OCI-LY1 (cell line): ENCODE data around the gene NOTCH1.

Experiments
- H2AFZ ChIP-seq: fragments of 200-600 bp; sonication (generic), shearing (Covaris generic); 2 replicates; pipeline ENCODE4 v1.6.0; 2014; ENCODE audit warnings: antibody characterized with exemption, mild to moderate bottlenecking, low read length
- H3F3A ChIP-seq: fragments of 200-600 bp; sonication (generic), shearing (Covaris generic); 2 replicates; pipeline ENCODE4 v1.6.0; 2014; ENCODE audit warnings: mild to moderate bottlenecking, antibody characterized with exemption, low read length, moderate library complexity; ENCODE audit not compliant: insufficient read depth
- H3K27ac ChIP-seq: fragments of 200-600 bp; sonication (generic); 2 replicates; pipeline ENCODE4 v1.5.1; 2014; ENCODE audit warnings: low read length, mixed run types, mild to moderate bottlenecking, low read depth; ENCODE audit not compliant: poor library complexity, severe bottlenecking
- H3K27me3 ChIP-seq: fragments of 200-600 bp; sonication (generic); 2 replicates; pipeline ENCODE4 v1.6.0; 2014; ENCODE audit warnings: antibody characterized with exemption, mild to moderate bottlenecking, low read length, moderate library complexity; ENCODE audit not compliant: insufficient read depth
- H3K36me3 ChIP-seq: fragments of 200-600 bp; sonication (generic); 2 replicates; pipeline ENCODE4 v1.6.1; 2014; ENCODE audit warnings: mild to moderate bottlenecking, antibody characterized with exemption, low read length, moderate library complexity, mixed read lengths; ENCODE audit not compliant: insufficient read depth
- H3K4me1 ChIP-seq: fragments of 200-600 bp; sonication (generic); 2 replicates; pipeline ENCODE4 v1.5.1; 2014; ENCODE audit warnings: mild to moderate bottlenecking, low read length, moderate library complexity; ENCODE audit not compliant: insufficient read depth, severe bottlenecking
- H3K4me2 ChIP-seq: fragments of 200-600 bp; sonication (generic), shearing (Covaris generic); 2 replicates; pipeline ENCODE4 v1.6.1; 2014; ENCODE audit warnings: low read length
- H3K4me3 ChIP-seq: fragments of 200-600 bp; sonication (generic); 2 replicates; pipeline ENCODE4 v1.5.1; 2014; ENCODE audit warnings: low read length, low read depth, mild to moderate bottlenecking, mixed read lengths; ENCODE audit not compliant: poor library complexity, severe bottlenecking
- H3K79me2 ChIP-seq: fragments of 200-600 bp; shearing (Covaris generic); 2 replicates; pipeline ENCODE4 v1.6.1; 2016; ENCODE audit warnings: mixed run types, low read length, mixed read lengths; ENCODE audit not compliant: insufficient read depth
- H3K9ac ChIP-seq: fragments of 200-600 bp; sonication (generic), shearing (Covaris generic); 2 replicates; pipeline ENCODE4 v1.6.1; 2014; ENCODE audit warnings: mild to moderate bottlenecking, low read length, mixed read lengths
- H3K9me2 ChIP-seq: fragments of 200-600 bp; sonication (generic), shearing (Covaris generic); 2 replicates; pipeline ENCODE4 v1.6.1; 2014; ENCODE audit warnings: low read depth, mild to moderate bottlenecking, low read length, mixed read lengths
- H3K9me3 ChIP-seq: fragments of 200-600 bp; shearing (Covaris generic); 2 replicates; pipeline ENCODE4 v1.6.1; 2014; ENCODE audit warnings: low read length, mixed read lengths
- H4K20me1 ChIP-seq: fragments of 200-600 bp; sonication (generic), shearing (Covaris generic); 2 replicates; pipeline ENCODE4 v1.6.0; 2016; ENCODE audit warnings: mild to moderate bottlenecking, low read length; ENCODE audit not compliant: insufficient read depth
- EZH2 ChIP-seq: fragments of 200-600 bp; sonication (generic), shearing (Covaris generic); IDR thresholded peaks from 2 replicates; pipeline ENCODE4 v1.8.0; 2017; ENCODE audit warnings: borderline replicate concordance, mixed run types, mild to moderate bottlenecking, antibody characterized with exemption, low read length, moderate library complexity, mixed read lengths
- TF ChIP-seq, protein P1 (sequence below): fragments of 200-600 bp; sonication (generic), shearing (Covaris generic); IDR thresholded peaks from 2 replicates; pipeline ENCODE4 v1.5.1; 2017; ENCODE audit warnings: mild to moderate bottlenecking, antibody characterized with exemption, low read length, moderate library complexity, mixed read lengths

The NOTCH1 gene

DNA sequence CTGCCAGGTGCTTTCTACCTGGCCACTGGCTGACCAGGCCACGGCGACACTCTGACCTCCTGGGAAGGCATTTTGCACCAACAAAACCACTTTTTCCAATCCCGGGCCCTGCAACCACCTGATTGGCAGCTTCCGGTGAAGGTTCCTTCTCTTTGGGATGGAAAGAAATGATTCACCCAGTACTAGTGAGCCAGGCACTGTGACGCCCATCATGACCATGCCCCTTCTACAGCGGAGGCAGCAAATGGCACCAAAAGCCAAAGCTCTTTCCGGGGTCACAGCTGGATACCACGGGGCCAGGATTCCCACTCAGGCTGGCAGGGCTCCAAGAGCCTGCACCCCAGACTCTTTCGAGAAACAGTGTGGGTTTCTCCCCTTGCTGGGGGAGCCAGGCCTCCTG is 4.7 kb downstream of the NOTCH1 start:
- no peak overlapping the region for H3K9ac ChIP-seq
- no peak for TF ChIP-seq EZH2
- TF ChIP-seq, protein P1, sequence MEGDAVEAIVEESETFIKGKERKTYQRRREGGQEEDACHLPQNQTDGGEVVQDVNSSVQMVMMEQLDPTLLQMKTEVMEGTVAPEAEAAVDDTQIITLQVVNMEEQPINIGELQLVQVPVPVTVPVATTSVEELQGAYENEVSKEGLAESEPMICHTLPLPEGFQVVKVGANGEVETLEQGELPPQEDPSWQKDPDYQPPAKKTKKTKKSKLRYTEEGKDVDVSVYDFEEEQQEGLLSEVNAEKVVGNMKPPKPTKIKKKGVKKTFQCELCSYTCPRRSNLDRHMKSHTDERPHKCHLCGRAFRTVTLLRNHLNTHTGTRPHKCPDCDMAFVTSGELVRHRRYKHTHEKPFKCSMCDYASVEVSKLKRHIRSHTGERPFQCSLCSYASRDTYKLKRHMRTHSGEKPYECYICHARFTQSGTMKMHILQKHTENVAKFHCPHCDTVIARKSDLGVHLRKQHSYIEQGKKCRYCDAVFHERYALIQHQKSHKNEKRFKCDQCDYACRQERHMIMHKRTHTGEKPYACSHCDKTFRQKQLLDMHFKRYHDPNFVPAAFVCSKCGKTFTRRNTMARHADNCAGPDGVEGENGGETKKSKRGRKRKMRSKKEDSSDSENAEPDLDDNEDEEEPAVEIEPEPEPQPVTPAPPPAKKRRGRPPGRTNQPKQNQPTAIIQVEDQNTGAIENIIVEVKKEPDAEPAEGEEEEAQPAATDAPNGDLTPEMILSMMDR: no peak
- no peaks in the 10 kb centered on the region for H3K36me3 ChIP-seq
- H3K4me3 ChIP-seq: no peak overlapping the region
- H2AFZ ChIP-seq: no peak overlapping the region
- no peaks in the 10 kb centered on the region for H3F3A ChIP-seq
- no peak overlapping the region for H3K4me2 ChIP-seq
- H3K4me1 ChIP-seq: peaks cover 27% of the 10 kb centered on the region
- H3K27me3 ChIP-seq: no peaks in the 10 kb centered on the region; the same call in 1 of the 2 replicates
- H4K20me1 ChIP-seq: no peaks in the 10 kb centered on the region
- H3K9me2 ChIP-seq: no peaks in the 10 kb centered on the region
- no peak overlapping the region for H3K27ac ChIP-seq
- H3K79me2 ChIP-seq: no peaks in the 10 kb centered on the region
- no peaks in the 10 kb centered on the region for H3K9me3 ChIP-seq

DNA sequence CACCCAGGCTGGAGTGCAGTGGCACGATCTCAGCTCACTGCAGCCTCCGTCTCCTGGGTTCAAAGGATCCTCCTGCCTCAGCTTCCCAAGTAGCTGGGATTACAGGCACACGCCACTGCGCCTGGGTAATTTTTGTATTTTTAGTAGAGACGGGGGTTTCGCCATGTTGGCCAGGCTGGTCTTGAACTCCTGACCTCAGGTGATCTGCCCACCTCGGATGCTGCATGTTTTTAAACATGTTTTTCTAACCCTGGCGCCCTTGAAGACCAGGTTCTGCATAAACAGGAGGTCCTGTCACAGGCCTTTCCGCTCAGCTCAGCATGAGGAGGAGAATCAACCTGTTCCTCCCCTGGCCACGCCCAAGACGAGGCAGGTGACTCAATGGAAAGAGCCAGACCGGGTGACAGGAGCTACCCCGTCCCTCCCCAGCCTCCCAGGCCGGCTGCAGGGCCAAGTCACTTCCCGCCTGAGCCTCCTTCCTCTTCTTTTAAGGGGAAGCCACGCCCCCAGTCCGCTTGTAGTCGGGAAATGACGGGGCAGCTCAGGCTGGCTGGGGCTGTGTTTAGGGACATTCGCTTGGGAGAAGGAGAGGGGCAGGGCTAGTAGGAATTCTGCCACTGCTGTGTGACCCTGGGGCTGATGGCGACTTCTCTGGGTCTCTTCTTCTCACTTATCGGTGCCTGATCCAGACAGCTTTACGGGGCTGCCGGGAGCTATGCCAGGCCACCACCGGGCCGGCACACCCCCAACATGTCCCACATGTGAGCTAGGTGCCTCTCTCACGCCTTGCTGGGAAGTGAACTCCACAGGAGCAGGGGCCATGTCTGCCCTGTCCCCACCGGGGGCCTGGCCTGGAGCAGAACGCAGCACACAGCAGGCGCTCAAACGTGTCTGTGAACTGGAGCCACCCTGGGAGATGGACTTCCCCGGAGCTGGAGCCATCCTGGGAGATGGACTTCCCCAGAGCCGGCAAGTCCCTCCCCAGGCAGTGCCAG is 6.1 kb downstream of the NOTCH1 start:
- Histone ChIP-seq H3K9me3 (no peaks in the 10 kb centered on the region), H3K9me2 (no peaks in the 10 kb centered on the region), H3K27ac (peak overlapping the region; percentile 14), H3K9ac (peak overlapping the region; percentile 25; the same call in 1 of the 2 replicates), H2AFZ (no peak overlapping the region), H3K27me3 (no peaks in the 10 kb centered on the region; the same call in 1 of the 2 replicates), H3K4me3 (no peak overlapping the region), H3K36me3 (no peaks in the 10 kb centered on the region), H4K20me1 (no peaks in the 10 kb centered on the region), H3K4me2 (peak overlapping the region; percentile 39), H3F3A (no peaks in the 10 kb centered on the region), H3K79me2 (no peaks in the 10 kb centered on the region), H3K4me1 (peaks cover 22% of the 10 kb centered on the region)
- no peak for TF ChIP-seq EZH2
- TF ChIP-seq, protein P1: no peak

DNA sequence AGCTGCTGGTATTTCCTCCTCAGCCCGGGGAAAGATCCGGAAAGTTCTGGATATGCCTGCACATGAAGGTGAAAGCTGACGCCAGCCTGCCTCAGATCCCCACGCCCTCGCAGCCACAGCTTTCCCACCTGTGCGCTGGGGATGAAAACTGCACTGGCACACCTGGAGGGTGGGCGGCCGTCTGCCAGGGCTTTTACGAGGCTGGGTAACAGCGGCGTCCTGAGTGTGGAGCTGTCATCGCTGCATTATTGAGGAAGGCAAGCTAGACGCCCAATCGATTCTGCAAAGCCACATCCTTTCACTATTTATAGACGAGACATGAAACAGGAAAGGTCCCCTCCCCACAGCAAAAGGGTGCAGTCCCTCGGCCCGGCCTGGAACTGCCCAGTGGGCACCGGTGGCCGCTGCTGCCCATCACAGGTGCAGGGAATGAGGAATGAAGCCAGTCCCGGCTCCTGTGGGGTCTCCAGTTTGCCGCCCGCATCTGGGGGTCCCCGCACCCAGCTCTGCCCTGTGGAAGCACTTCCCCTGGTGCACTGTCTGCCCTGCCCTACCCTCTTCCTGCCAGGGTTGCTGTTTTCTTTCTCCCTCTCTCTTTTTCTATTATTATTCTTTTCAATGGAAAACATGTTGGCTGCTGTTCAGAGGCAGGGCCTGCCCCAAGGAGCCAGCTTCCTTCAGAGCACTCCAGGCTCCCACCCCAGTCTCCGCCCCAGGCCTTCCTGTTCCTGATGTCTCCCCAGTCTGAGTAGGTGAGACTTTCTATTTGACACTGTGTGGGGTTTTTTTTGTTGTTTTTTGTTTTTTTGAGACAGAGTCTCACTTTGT is 7.0 kb downstream of the NOTCH1 start:
- H3K9ac ChIP-seq: no peak overlapping the region; the same call in 1 of the 2 replicates
- H3K4me2 ChIP-seq: peak overlapping the region; percentile 39; the same call in 1 of the 2 replicates
- H3K4me1 ChIP-seq: peaks cover 16% of the 10 kb centered on the region
- H3F3A ChIP-seq: no peaks in the 10 kb centered on the region
- H3K9me2 ChIP-seq: no peaks in the 10 kb centered on the region
- H3K27ac ChIP-seq: peak overlapping the region; percentile 14
- H3K4me3 ChIP-seq: no peak overlapping the region
- no peaks in the 10 kb centered on the region for H4K20me1 ChIP-seq
- H3K79me2 ChIP-seq: no peaks in the 10 kb centered on the region
- no peaks in the 10 kb centered on the region for H3K9me3 ChIP-seq
- no peaks in the 10 kb centered on the region; the same call in 1 of the 2 replicates for H3K27me3 ChIP-seq
- H2AFZ ChIP-seq: no peak overlapping the region
- no peaks in the 10 kb centered on the region for H3K36me3 ChIP-seq
- TF ChIP-seq, protein P1: no peak
- no peak for TF ChIP-seq EZH2
